ENCODE data around the gene ARL14EP. TPM values are rescaled to one million over a fixed set of nuclear protein-coding genes. Genes with fewer than 3 reads are reported as not detected.
A peak's percentile ranks its signal among the peaks of the same experiment; 100 is the strongest.

ARL14EP gene
- total RNA-seq: 12.9 TPM

DNA sequence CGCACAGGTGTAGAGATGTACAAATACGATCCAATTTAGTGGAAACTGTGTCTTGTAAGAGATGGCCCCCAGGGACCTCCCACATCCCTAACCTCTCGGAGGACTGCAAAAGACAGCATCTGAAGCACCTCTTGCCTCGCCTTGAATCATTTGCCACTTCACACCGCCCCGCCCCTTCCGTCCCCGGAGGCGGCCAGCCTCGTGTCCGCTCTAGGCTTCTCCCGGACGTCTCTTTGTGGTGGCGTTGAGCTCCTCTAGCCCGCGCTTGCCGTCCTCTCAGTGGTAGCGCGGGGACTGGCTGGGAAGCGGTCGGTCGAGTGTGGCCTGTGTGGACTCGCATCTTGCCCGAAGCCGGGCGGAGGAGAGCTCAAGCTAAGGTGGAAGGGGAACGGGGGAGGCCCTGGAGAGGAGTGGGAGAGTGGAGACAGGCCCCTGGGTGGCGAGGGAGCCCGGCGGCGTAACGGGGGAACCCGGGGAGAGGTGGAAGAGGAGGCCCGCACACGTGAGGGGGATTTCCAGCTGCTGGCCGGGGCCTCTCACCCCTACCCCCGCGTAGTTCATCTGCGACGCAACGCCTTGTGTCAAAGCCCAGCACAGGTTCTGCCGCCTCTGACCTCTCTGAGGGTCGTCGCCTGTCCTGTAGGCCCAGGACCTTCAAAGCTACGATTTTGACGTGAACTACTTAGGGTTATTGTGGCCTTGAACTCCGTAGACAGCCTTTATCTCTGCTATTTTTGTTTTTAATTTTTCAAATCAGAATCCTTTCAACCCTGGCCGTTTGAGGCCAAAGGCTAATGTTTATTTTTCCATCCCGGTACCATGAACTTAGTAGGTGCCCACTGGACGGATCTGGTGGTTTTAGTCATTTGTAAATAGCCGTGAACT is at the start of gene ARL14EP:
Gene ARL14EP, plus strand, starts transcription at position 279 of the 885 bp plus-strand sequence. CDS start 7,845 bp downstream, outside the sequence.
- peak; percentile 58 to 97 (median 92) for DNase-seq (ENCODE audit: low read depth in 2 of 3, low spot score in 2 of 3)

DNA sequence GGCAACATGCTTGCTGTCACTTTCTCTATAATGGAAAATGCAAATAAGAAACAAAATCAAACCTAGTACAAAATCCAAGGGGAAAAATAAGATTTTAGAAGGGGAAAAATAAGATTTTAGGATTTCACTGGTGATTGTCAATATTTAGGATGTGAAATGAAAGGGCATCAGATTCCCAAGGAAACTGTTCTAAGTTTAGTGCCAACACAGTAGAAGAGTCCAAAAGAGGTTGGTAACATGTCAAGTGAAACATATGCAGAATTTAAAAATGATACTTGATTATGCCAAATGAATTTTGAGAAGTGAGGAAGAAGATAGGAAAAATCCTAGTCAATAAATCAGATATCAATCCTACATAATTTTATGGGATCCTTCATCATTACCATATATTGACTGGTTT is 45.7 kb upstream of the ARL14EP start:
- no peak for DNase-seq (ENCODE audit: low read depth in 2 of 3, low spot score in 2 of 3)

DNA sequence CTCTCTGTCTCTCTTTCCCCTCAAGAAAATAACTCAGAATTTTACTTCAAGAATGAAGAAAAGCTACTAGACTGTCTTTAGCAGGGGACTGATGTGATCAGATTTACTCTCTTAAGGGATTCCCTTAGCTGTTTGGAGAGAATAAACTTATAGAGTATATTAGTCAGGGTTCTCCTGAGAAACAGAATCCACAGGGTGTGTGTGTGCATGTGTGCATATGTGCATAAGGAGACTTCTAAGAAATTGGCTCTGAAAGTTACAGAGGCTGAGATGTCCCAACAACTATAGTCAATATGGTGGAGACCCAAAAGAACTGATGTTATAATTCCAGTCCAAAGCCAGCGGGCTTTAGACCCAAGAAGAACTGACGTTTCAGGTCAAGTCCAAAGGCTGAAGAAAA is 43.1 kb upstream of the ARL14EP start:
- DNase-seq (ENCODE audit: low read depth in 2 of 3, low spot score in 2 of 3): no peak

- no peak for DNase-seq (ENCODE audit: low read depth in 2 of 3, low spot score in 2 of 3)
These were observed 41.2 kb upstream of the ARL14EP start for GRCh38 chr11:30281476-30282288.

GRCh38 chr11:30282289-30282631 is 40.6 kb upstream of the ARL14EP start:
- peak in 2 of 3 donors; percentile 9 to 41 for DNase-seq (ENCODE audit: low read depth in 2 of 3, low spot score in 2 of 3)

GRCh38 chr11:30284836-30285235 is 38.1 kb upstream of the ARL14EP start:
- no peak for DNase-seq (ENCODE audit: low read depth in 2 of 3, low spot score in 2 of 3)

GRCh38 chr11:30285416-30286121 is 37.3 kb upstream of the ARL14EP start:
- no peak for DNase-seq (ENCODE audit: low read depth in 2 of 3, low spot score in 2 of 3)

DNA sequence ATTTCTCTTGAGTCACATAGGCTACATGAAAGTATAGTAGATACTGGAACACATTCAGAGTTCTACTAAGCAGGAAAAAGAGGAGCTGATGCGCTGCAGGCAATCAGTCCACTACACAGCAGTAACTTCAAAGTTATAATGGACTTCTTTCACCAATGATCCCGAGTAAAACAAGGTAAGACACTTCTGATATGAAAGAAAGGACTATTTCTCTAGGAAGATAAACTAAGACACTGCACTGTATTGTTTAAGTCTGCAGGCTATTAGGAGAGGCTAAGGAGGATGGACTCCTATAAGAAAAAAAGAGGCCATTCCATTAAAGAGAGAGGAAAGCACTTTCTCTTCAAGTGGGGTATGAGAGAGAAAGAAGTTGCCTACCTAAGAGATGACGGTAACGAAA is 31.6 kb upstream of the ARL14EP start:
- no peak for DNase-seq (ENCODE audit: low read depth in 2 of 3, low spot score in 2 of 3)

GRCh38 chr11:30292545-30292944 is 30.4 kb upstream of the ARL14EP start:
- no peak for DNase-seq (ENCODE audit: low read depth in 2 of 3, low spot score in 2 of 3)

DNA sequence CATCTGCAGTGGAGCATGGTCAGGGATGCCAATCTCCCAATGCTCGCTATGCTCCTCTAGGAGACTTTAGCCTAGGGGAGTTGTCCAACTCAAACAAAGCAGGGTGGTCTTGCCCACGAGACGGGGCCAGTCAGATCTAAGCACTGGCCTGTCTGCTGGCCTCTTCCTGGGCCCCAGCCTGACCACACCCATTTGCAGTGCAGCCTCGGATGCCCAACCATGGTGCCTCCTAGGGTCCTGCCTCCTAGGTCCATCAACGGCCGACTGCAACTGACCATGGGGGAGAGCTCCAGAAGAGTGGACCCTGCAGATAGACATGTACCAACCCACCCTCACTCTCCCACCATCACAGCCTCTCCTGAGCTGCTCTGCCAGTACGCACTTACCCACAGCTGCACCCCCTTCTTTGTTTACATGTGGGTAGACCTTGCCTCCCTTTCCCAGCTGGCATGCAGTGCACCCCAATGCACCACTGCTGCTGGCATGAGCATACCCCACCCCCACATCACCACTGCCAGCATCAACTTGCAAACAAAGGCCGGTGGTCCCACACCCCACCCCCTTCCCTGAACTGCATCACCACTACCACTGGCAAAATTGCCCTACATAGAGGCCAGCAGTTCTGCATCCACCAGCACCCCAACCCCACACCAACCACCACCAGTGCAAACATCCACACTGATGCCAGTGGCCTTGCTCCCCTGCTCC is 27.6 kb upstream of the ARL14EP start:
- DNase-seq (ENCODE audit: low read depth in 2 of 3, low spot score in 2 of 3): no peak

- DNase-seq (ENCODE audit: low read depth in 2 of 3, low spot score in 2 of 3): no peak
These were observed 18.3 kb upstream of the ARL14EP start for GRCh38 chr11:30304620-30305019.

DNA sequence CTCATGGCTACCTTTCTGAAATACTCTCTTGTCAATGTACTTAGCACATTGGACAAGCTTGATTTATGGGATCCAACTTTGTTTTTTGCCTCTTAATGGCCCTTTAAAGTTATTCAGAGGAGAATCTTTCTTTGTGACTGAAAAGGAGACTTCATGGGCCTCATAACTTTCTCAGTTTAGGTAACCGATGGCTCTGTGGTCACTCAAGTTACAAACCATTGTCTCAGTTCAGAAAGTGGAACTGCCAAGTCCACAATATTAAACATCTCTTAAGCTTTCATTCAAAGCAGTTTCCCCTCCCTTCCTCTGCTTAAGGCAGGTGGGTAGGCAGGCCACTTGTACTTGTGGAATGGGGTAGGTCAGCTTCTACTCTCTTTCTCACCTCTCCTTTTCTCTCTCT is 12.3 kb upstream of the ARL14EP start:
- no peak for DNase-seq (ENCODE audit: low read depth in 2 of 3, low spot score in 2 of 3)

GRCh38 chr11:30311189-30311588 is 11.7 kb upstream of the ARL14EP start:
- DNase-seq (ENCODE audit: low read depth in 2 of 3, low spot score in 2 of 3): no peak

- no peak for DNase-seq (ENCODE audit: low read depth in 2 of 3, low spot score in 2 of 3)
These were observed 10.7 kb upstream of the ARL14EP start for GRCh38 chr11:30312243-30312642.

DNA sequence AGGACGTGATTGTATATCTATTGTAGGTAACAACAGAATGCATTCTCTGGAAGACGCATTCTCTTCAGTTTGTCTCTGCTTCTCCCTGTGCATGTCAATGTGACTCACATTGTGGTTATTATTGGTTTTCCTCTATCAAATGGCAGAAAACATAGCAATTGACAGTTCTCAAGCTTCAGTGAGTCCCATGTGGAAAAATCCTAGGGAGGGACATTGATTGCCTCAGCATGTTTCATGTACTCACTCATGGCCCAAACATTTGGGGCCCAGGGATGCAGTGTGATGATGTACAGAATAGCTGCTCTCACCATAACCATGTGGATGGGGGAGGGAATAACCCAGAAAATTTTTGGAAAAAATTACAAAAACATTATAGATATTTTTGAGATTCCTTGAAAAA is 9.3 kb upstream of the ARL14EP start:
- no peak for DNase-seq (ENCODE audit: low read depth in 2 of 3, low spot score in 2 of 3)

DNA sequence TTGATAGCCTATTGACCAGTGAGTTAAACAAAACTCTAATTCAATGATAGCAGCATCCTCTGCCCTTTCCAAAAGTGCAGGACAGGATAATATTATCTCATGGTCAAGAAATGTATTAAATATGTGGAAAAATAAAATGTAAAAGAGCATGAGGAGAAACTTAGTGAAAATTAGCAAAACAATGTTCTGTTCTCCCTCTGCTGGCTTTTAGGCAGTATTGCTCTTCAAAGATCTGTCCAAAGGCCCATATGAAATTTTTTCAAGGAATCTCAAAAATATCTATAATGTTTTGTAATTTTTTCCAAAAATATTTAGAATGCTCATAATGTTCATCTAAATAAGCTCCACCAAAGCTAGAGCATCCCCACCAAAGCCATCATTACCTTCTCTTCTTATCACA is 8.3 kb upstream of the ARL14EP start:
- no peak for DNase-seq (ENCODE audit: low read depth in 2 of 3, low spot score in 2 of 3)

- DNase-seq (ENCODE audit: low read depth in 2 of 3, low spot score in 2 of 3): no peak
These were observed 6.7 kb upstream of the ARL14EP start for GRCh38 chr11:30316237-30316636.

DNA sequence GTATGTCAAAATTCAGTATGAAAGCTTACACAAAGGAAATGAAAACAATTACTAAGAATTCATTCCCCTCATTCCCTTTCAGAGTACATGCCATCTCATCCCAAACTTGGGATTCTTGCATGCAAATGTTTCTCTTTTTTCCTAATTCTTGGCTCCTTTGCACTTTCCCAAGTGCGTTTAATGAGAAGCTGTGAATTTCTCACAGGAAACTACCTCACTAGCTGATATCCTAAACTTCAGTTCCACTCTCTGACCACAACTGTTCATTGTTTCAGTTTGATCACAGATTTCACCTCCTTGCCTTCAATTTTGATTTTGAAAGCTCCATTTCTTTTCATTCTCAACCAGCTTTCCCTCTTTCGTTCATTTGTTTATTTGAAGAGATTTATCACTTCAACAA is 5.9 kb upstream of the ARL14EP start:
- no peak for DNase-seq (ENCODE audit: low read depth in 2 of 3, low spot score in 2 of 3)

GRCh38 chr11:30321321-30321720 is 1.6 kb upstream of the ARL14EP start:
- DNase-seq (ENCODE audit: low read depth in 2 of 3, low spot score in 2 of 3): no peak

- DNase-seq (ENCODE audit: low read depth in 2 of 3, low spot score in 2 of 3): no peak
These were observed 713 bp upstream of the ARL14EP start for GRCh38 chr11:30322191-30322590.

Data from hematopoietic multipotent progenitor cell (in vitro differentiated cells).